ENCODE results near the gene RGS6. TPM values are rescaled to one million over a fixed set of nuclear protein-coding genes. Genes with fewer than 3 reads are reported as not detected.

RGS6 gene
- total RNA-seq, 1 donor from 2014 or later: not detected

GRCh38 chr14:72518809-72519377 lies 586.7 kb downstream of the RGS6 start:
- DNase-seq (ENCODE audit: extremely low read depth, low read depth, low spot score): no peak

GRCh38 chr14:72519543-72519942 lies 587.3 kb downstream of the RGS6 start:
- no peak for DNase-seq (ENCODE audit: extremely low read depth, low read depth, low spot score)

GRCh38 chr14:72521045-72521444 lies 588.8 kb downstream of the RGS6 start:
- DNase-seq (ENCODE audit: extremely low read depth, low read depth, low spot score): no peak

GRCh38 chr14:72521968-72522741 lies 589.9 kb downstream of the RGS6 start:
- DNase-seq (ENCODE audit: extremely low read depth, low read depth, low spot score): no peak

GRCh38 chr14:72522847-72523246 lies 590.6 kb downstream of the RGS6 start:
- DNase-seq (ENCODE audit: extremely low read depth, low read depth, low spot score): no peak

- DNase-seq (ENCODE audit: extremely low read depth, low read depth, low spot score): no peak
These were observed 591.4 kb downstream of the RGS6 start for GRCh38 chr14:72523424-72524294.

GRCh38 chr14:72524295-72524629 lies 592.0 kb downstream of the RGS6 start:
- DNase-seq (ENCODE audit: extremely low read depth, low read depth, low spot score): no peak

- no peak for DNase-seq (ENCODE audit: extremely low read depth, low read depth, low spot score)
These were observed 593.1 kb downstream of the RGS6 start for GRCh38 chr14:72525087-72525915.

- no peak for DNase-seq (ENCODE audit: extremely low read depth, low read depth, low spot score)
These were observed 595.4 kb downstream of the RGS6 start for GRCh38 chr14:72527591-72527990.

- no peak for DNase-seq (ENCODE audit: extremely low read depth, low read depth, low spot score)
These were observed 596.0 kb downstream of the RGS6 start for GRCh38 chr14:72528059-72528862.

GRCh38 chr14:72528863-72529175 lies 596.6 kb downstream of the RGS6 start:
- DNase-seq (ENCODE audit: extremely low read depth, low read depth, low spot score): no peak

- DNase-seq (ENCODE audit: extremely low read depth, low read depth, low spot score): no peak
These were observed 600.6 kb downstream of the RGS6 start for GRCh38 chr14:72532686-72533454.

- DNase-seq (ENCODE audit: extremely low read depth, low read depth, low spot score): no peak
These were observed 603.3 kb downstream of the RGS6 start for GRCh38 chr14:72535485-72535884.

GRCh38 chr14:72538387-72538786 lies 606.2 kb downstream of the RGS6 start:
- no peak for DNase-seq (ENCODE audit: extremely low read depth, low read depth, low spot score)

GRCh38 chr14:72539661-72540315 lies 607.6 kb downstream of the RGS6 start:
- DNase-seq (ENCODE audit: extremely low read depth, low read depth, low spot score): no peak

GRCh38 chr14:72540836-72541235 lies 608.6 kb downstream of the RGS6 start:
- DNase-seq (ENCODE audit: extremely low read depth, low read depth, low spot score): no peak

- no peak for DNase-seq (ENCODE audit: extremely low read depth, low read depth, low spot score)
These were observed 609.3 kb downstream of the RGS6 start for GRCh38 chr14:72541546-72541945.

GRCh38 chr14:72543341-72543740 lies 611.1 kb downstream of the RGS6 start:
- no peak for DNase-seq (ENCODE audit: extremely low read depth, low read depth, low spot score)
